ENCODE results near the gene COL6A1. TPM values are rescaled to one million over a fixed set of nuclear protein-coding genes. Genes with fewer than 3 reads are reported as not detected.

COL6A1 gene
- polyA plus RNA-seq, 1 donor: 470 TPM

DNA sequence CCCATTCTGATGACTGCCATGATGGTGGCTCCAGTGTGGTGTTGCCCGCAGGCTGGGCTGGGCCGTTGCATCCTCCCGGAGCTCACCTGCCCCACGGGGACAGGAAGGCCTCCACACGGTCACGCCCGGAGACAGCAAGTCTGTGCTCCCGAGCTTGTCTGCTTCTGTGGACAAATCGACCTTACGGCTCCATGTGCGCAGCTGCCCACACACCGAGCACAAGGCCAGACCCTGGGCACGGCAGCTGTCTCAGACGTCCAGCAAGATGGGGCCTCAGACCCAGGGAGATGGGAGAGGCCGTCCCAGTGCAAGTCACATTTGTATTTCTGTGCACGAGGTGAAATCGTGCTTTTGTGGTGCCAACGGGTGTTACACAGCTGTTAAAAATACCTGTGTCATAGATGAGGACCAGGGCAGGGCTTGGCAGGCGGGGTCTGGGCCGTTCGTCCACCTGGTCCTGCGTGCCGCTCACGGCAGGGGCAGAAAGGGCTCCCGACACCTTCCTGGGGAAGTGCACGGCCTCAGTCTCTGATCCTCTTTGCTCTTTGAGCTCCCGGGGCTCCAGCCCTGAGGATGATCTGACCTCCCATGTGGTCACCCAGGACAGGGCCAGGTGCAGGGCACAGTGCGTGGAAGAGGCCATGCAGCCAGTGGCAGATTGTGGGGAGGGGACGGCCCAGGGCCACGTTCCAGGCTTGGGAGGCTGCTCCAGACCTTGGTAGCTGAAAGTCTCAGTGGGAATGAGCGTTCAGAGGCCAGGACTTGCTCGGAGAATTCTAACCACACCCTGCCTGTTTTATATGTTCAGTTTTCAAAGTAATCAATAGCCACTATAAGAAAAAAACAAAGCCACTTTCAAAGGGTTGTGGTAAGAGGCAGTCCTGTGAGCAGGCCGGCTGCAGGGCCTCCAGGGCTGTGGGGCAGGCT, 13.5 kb downstream of the COL6A1 start:
- Histone ChIP-seq H3K36me3 (ENCODE audit: control insufficient read depth, insufficient read depth, low read length) (peaks cover 81% of the 10 kb centered on the region), H3K4me1 (ENCODE audit: control insufficient read depth, insufficient read depth, low read length) (peaks cover 7% of the 10 kb centered on the region), H3K4me3 (ENCODE audit: low read length) (no peak overlapping the region), H3K9me3 (ENCODE audit: control insufficient read depth, low read depth, low read length) (peaks cover 4% of the 10 kb centered on the region), H3K27me3 (ENCODE audit: control insufficient read depth, insufficient read depth, low read length) (no peaks in the 10 kb centered on the region), H3K27ac (ENCODE audit: low read length) (peak overlapping the region; percentile 21)
- WGBS (ENCODE audit: insufficient coverage, low lambda C conversion rate): 40% methylated on average over 1 of the region's 33 CpGs
- no peak for DNase-seq

DNA sequence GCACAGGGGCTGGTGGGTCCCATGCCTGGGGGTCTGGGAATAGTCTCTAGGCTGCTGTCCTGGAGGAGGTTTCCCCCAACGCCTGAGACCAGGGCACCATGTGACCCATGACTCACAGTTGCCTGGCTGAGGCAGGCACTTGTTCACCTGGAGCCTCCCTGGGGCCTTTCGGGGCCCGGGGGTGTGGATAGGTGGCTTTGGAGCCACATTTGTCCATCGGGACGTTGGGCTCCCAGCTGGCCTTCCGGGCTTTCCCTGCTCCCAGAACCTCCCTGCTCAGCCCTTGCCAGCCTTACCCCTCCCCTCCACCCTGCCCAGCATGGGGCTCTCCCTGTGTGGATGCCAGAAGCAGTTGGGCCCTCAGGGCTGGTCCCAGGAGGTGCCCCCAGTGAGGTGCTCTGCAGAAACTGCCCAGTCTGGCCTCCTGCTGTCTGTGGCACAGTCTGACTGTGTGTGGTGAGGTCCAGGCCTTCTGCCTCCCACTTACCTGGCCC, 14.2 kb downstream of the COL6A1 start:
- no peak overlapping the region for H3K4me3 ChIP-seq (ENCODE audit: low read length)
- peak in 1 of 2 donors; percentile 53 for DNase-seq
- H3K4me1 ChIP-seq (ENCODE audit: control insufficient read depth, insufficient read depth, low read length): peaks cover 7% of the 10 kb centered on the region
- H3K9me3 ChIP-seq (ENCODE audit: control insufficient read depth, low read depth, low read length): peaks cover 6% of the 10 kb centered on the region
- WGBS (ENCODE audit: insufficient coverage, low lambda C conversion rate): no CpG with 5 or more reads among the region's 6 CpGs
- H3K27me3 ChIP-seq (ENCODE audit: control insufficient read depth, insufficient read depth, low read length): no peaks in the 10 kb centered on the region
- H3K36me3 ChIP-seq (ENCODE audit: control insufficient read depth, insufficient read depth, low read length): peaks cover 78% of the 10 kb centered on the region
- peak overlapping the region; percentile 21 for H3K27ac ChIP-seq (ENCODE audit: low read length)

DNA sequence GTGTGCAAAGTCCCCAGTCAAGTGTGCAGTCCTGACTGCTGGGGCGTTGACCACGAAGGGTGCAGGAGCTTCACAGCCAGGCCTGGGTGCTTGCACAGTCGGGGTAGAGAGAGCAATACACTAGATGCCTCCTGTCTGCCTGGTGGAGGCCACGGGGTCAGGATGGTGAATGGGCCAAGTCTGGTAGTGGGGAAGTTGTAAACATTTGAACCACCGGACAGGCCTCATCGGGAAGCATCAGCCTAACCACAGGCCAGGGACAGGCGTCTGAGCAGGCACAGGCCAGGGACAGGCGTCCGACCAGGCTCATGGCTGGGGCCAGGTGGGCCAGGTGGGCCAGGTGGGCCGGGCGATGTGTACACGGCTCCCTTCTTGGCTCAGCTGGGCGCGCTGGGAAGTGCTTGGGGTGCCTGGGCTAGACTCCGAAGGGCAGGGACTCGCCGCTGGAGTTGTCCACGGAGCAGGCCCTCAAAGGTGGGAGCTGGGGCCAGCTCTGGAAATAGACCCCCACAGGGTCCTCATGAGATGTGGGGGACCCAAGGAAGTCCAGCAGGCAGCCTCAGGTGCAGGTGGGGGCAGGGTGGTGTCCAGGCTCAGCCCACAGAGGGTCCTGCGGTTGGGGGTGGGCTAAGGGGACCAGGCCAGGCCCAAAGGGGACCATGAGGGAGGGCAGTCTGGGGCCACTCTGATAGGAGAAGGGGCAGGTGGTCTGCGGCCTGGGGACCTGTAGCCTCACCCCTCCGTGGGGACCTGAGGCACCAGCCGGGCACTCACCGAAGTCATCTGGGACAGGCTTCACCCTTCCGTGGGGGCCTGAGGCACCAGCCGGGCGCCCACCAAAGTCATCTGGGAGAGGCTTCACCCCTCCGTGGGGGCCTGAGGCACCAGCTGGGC, 15.0 kb downstream of the COL6A1 start:
- no peak overlapping the region for H3K4me3 ChIP-seq (ENCODE audit: low read length)
- H3K9me3 ChIP-seq (ENCODE audit: control insufficient read depth, low read depth, low read length): peaks cover 14% of the 10 kb centered on the region
- H3K4me1 ChIP-seq (ENCODE audit: control insufficient read depth, insufficient read depth, low read length): peaks cover 7% of the 10 kb centered on the region
- no CpG with 5 or more reads among the region's 27 CpGs for WGBS (ENCODE audit: insufficient coverage, low lambda C conversion rate)
- H3K27me3 ChIP-seq (ENCODE audit: control insufficient read depth, insufficient read depth, low read length): no peaks in the 10 kb centered on the region
- peaks cover 76% of the 10 kb centered on the region for H3K36me3 ChIP-seq (ENCODE audit: control insufficient read depth, insufficient read depth, low read length)
- no peak overlapping the region for H3K27ac ChIP-seq (ENCODE audit: low read length)
- no peak for DNase-seq

DNA sequence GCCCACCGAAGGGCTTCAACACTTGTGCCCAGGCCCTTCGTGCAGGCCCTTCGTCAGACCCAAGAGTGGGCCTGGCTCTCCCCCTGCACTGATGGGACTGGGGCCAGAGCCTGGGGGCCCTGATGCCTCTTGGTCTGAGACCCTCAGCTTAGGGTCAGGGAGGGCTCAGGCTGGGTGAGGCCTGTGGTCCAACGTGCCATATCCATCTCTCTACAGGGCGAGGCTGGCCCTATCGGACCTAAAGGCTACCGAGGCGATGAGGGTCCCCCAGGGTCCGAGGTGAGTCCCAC, 15.6 kb downstream of the COL6A1 start:
- no CpG with 5 or more reads among the region's 9 CpGs for WGBS (ENCODE audit: insufficient coverage, low lambda C conversion rate)
- Histone ChIP-seq H3K36me3 (ENCODE audit: control insufficient read depth, insufficient read depth, low read length) (peaks cover 76% of the 10 kb centered on the region), H3K4me1 (ENCODE audit: control insufficient read depth, insufficient read depth, low read length) (peaks cover 7% of the 10 kb centered on the region), H3K9me3 (ENCODE audit: control insufficient read depth, low read depth, low read length) (peaks cover 20% of the 10 kb centered on the region), H3K4me3 (ENCODE audit: low read length) (no peak overlapping the region), H3K27me3 (ENCODE audit: control insufficient read depth, insufficient read depth, low read length) (no peaks in the 10 kb centered on the region), H3K27ac (ENCODE audit: low read length) (no peak overlapping the region)
- DNase-seq: no peak

DNA sequence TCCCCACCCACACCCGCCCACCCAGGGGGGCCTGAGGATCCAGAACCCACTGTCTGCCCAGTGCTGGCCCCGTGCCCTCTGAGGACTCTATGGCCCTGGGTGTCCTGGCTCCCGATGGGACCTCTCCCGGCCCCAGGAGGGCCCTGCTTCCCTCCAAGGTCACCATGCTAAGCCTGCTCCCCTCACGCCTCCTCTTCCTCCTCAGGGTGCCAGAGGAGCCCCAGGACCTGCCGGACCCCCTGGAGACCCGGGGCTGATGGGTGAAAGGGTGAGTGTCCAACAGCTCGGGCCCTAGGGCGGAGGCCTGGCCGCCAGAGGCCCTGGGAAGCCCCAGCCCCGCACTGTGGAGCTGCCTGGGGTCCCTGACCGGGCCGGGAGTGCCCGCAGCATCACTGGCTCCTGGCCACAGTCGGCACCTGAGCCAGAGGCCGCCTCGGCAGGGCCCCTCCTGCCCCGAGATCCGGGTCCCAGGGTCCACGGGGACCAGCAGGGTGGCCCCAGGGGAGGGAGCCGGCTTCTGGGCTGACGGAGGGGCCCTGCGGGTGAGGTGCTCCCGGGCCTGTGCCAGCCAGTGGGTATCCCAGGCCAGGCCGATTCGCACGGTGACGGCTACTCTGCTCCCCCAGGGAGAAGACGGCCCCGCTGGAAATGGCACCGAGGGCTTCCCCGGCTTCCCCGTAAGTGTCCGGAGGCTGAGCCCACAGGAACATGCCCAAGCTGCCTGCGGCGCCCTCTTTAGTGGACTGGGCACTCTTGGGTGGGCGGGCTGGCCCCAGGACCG, 16.1 kb downstream of the COL6A1 start:
- DNase-seq: no peak
- Histone ChIP-seq H3K27ac (ENCODE audit: low read length) (no peak overlapping the region), H3K4me1 (ENCODE audit: control insufficient read depth, insufficient read depth, low read length) (peaks cover 7% of the 10 kb centered on the region), H3K36me3 (ENCODE audit: control insufficient read depth, insufficient read depth, low read length) (peaks cover 74% of the 10 kb centered on the region), H3K4me3 (ENCODE audit: low read length) (no peak overlapping the region), H3K9me3 (ENCODE audit: control insufficient read depth, low read depth, low read length) (peaks cover 22% of the 10 kb centered on the region), H3K27me3 (ENCODE audit: control insufficient read depth, insufficient read depth, low read length) (no peaks in the 10 kb centered on the region)
- WGBS (ENCODE audit: insufficient coverage, low lambda C conversion rate): no CpG with 5 or more reads among the region's 38 CpGs

DNA sequence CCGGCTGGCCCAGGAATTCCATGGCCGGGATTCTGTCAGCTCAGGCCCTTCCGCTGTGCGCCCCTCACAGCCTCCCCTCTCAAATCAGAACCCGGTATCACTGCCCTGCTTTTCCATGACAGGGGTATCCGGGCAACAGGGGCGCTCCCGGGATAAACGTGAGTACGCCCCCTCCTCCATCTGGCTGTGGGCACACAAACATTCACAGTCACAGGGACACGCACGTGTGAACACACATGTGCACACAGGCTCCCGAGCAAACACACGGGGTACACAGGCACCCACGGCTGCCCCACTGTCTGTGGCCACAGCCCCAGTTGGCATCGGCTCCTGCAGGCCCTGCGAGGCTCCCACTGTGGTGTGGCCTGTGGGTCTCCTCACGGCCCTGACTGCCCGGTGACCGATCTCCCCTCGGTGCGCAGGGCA, 16.7 kb downstream of the COL6A1 start:
- no peak overlapping the region for H3K27ac ChIP-seq (ENCODE audit: low read length)
- no CpG with 5 or more reads among the region's 22 CpGs for WGBS (ENCODE audit: insufficient coverage, low lambda C conversion rate)
- H3K9me3 ChIP-seq (ENCODE audit: control insufficient read depth, low read depth, low read length): peaks cover 28% of the 10 kb centered on the region
- no peaks in the 10 kb centered on the region for H3K27me3 ChIP-seq (ENCODE audit: control insufficient read depth, insufficient read depth, low read length)
- no peak overlapping the region for H3K4me3 ChIP-seq (ENCODE audit: low read length)
- H3K4me1 ChIP-seq (ENCODE audit: control insufficient read depth, insufficient read depth, low read length): peaks cover 7% of the 10 kb centered on the region
- H3K36me3 ChIP-seq (ENCODE audit: control insufficient read depth, insufficient read depth, low read length): peaks cover 74% of the 10 kb centered on the region
- DNase-seq: no peak

DNA sequence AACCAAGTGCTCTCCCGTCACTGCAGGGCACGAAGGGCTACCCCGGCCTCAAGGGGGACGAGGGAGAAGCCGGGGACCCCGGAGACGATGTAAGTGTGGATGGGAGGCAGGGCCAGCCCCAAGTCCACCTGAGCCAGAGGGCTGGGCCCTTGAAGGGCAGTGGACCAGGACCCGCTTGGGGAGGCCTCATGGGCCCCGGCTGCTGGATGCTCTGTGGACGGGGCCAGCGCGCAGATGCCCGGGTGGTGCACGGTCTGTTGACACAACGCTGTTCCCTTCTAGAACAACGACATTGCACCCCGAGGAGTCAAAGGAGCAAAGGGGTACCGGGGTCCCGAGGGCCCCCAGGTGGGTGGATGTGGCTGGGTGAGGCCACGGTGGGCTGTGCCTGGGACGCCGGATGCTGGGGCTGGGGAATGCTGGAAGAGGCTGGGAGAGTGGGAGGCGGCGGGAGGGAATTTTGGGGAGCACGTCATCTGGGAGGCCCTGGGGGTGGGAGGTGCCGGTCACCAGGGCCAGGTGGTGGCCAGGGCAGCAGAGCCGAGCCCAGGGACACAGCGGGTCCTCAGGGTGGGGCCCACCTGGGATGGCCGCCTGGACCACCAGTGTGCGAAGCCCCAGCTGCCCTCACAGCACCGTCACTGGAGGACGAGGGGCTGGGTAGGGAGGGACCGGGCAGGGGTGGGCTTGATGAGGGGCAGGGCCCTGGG, 17.5 kb downstream of the COL6A1 start:
- no peak overlapping the region for H3K27ac ChIP-seq (ENCODE audit: low read length)

DNA sequence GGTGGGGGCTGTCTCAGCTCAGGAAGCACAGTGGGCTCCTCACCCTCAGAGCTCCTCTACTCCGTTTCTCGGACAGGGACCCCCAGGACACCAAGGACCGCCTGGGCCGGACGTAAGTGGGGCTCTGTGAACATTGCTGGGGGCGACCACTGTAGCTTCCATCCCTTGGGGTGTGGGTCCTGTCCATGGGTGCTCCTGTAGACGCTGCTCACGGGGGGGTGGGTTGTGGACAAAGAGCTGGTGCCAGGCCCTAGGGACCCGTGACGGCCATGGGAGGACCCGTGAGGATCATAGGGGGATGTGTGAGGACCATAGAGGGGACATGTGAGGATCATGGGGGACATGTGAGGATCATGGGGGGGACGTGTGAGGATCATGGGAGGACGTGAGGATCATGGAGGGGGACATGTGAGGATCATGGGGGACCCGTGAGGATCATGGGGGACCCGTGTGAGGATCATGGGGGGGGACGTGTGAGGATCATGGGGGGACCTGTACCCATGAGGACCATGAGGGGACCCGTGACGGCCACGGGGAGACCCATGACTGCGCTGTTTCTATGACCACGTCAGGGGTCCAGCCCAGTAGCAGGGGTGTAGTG, 18.1 kb downstream of the COL6A1 start:
- Histone ChIP-seq H3K27ac (ENCODE audit: low read length) (no peak overlapping the region), H3K9me3 (ENCODE audit: control insufficient read depth, low read depth, low read length) (peaks cover 35% of the 10 kb centered on the region), H3K27me3 (ENCODE audit: control insufficient read depth, insufficient read depth, low read length) (no peaks in the 10 kb centered on the region), H3K4me3 (ENCODE audit: low read length) (no peak overlapping the region), H3K36me3 (ENCODE audit: control insufficient read depth, insufficient read depth, low read length) (peaks cover 63% of the 10 kb centered on the region), H3K4me1 (ENCODE audit: control insufficient read depth, insufficient read depth, low read length) (peaks cover 4% of the 10 kb centered on the region)
- DNase-seq: no peak
- no CpG with 5 or more reads among the region's 21 CpGs for WGBS (ENCODE audit: insufficient coverage, low lambda C conversion rate)

More for the DNA sequence above, 17.5 kb downstream of the COL6A1 start:
- DNase-seq: no peak
- peaks cover 35% of the 10 kb centered on the region for H3K9me3 ChIP-seq (ENCODE audit: control insufficient read depth, low read depth, low read length)
- peaks cover 70% of the 10 kb centered on the region for H3K36me3 ChIP-seq (ENCODE audit: control insufficient read depth, insufficient read depth, low read length)
- no peak overlapping the region for H3K4me3 ChIP-seq (ENCODE audit: low read length)
- H3K27me3 ChIP-seq (ENCODE audit: control insufficient read depth, insufficient read depth, low read length): no peaks in the 10 kb centered on the region
- H3K4me1 ChIP-seq (ENCODE audit: control insufficient read depth, insufficient read depth, low read length): peaks cover 7% of the 10 kb centered on the region
- 90% methylated on average over 2 of the region's 33 CpGs for WGBS (ENCODE audit: insufficient coverage, low lambda C conversion rate)

DNA sequence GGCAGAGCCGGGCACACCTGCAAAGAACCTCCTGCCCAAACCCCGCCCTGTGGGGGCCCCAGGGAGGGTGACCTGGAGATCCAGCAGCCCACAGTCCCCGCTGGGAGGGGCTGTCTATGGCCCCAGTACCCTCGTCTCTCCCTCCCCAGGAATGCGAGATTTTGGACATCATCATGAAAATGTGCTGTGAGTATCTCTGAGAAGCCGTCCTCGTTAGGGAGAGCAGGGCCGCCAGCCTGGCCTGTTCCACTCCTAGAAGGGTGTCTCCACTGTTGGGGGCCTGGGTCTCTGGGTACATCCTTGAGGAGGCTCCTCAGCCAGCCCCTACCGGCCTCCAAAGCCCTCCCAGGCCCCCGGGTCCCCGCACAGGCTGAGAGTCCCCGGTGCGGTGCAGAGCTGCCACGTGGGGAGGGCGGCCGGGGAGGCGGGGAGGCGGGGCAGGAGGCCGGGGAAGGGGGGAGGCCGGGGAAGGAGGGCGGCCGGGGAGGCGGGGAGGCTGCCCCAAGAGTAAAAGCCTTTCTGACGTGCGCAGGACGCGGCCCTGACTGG, 18.7 kb downstream of the COL6A1 start:
- DNase-seq: no peak
- H3K27me3 ChIP-seq (ENCODE audit: control insufficient read depth, insufficient read depth, low read length): no peaks in the 10 kb centered on the region
- H3K4me3 ChIP-seq (ENCODE audit: low read length): no peak overlapping the region
- peaks cover 35% of the 10 kb centered on the region for H3K9me3 ChIP-seq (ENCODE audit: control insufficient read depth, low read depth, low read length)
- no peak overlapping the region for H3K27ac ChIP-seq (ENCODE audit: low read length)
- H3K36me3 ChIP-seq (ENCODE audit: control insufficient read depth, insufficient read depth, low read length): peaks cover 61% of the 10 kb centered on the region
- WGBS (ENCODE audit: insufficient coverage, low lambda C conversion rate): no CpG with 5 or more reads among the region's 27 CpGs
- H3K4me1 ChIP-seq (ENCODE audit: control insufficient read depth, insufficient read depth, low read length): no peaks in the 10 kb centered on the region

Measured in large intestine (tissue), 3 donors.